Panc1 (cell line): Measurements from ENCODE around the gene PIM2. TPM values are rescaled to one million over a fixed set of nuclear protein-coding genes. Genes with fewer than 3 reads are reported as not detected.

ENCODE experiments used
- ATAC-seq: fragments of 200-7000 bp; cut with Tn5 transposase; 2 replicates; pipeline ENCODE4 v1.9.1; 2020; ENCODE audit warnings: mild to moderate bottlenecking, moderate library complexity
- BruUV-seq: library from RNA; stranded (reverse); fragments of 400-500 nt; replicated peaks from 2 replicates; lab custom pipeline; 2021; lab: Mats Ljungman, UMichigan
- CTCF ChIA-PET: fragments of 300-600 bp; sonication (Branson Sonifier 250); formaldehyde crosslinking; loops from one replicate; lab custom pipeline; 2022; ENCODE audit warnings: antibody characterized with exemption; lab: Charles Lee
- POLR2A ChIA-PET: fragments of 300-600 bp; sonication (Branson Sonifier 250); formaldehyde crosslinking; loops from one replicate; lab custom pipeline; 2022; ENCODE audit warnings: antibody characterized with exemption; lab: Charles Lee
- DNase-seq: peaks from one replicate; pipeline ENCODE4 v3.0.0-alpha.2; 2010; ENCODE audit warnings: low read depth, low spot score
- H3K27ac ChIP-seq: 2 replicates; pipeline ENCODE4 v1.5.1; 2011; ENCODE audit warnings: mild to moderate bottlenecking, low read length, inconsistent platforms
- H3K27me3 ChIP-seq: fragments of 200-500 bp; sonication (Bioruptor generic); 2 replicates; pipeline ENCODE4 v1.6.0; 2014; ENCODE audit warnings: low read length, inconsistent platforms; ENCODE audit not compliant: control insufficient read depth, insufficient read depth
- H3K36me3 ChIP-seq: fragments of 200-500 bp; sonication (Bioruptor generic); 2 replicates; pipeline ENCODE4 v1.5.1; 2014; ENCODE audit warnings: inconsistent platforms, mild to moderate bottlenecking, low read length, moderate library complexity; ENCODE audit not compliant: control insufficient read depth, insufficient read depth
- H3K4me1 ChIP-seq: 2 replicates; pipeline ENCODE4 v1.5.1; 2011; ENCODE audit warnings: inconsistent platforms, mild to moderate bottlenecking, low read length, moderate library complexity; ENCODE audit not compliant: control insufficient read depth, insufficient read depth
- H3K4me3 ChIP-seq, 2 experiments: 2 replicates each; pipeline ENCODE4 v1.5.1; 2011 to 2012; ENCODE audit warnings: low read depth in 2 of 2, low read length in 2 of 2, mild to moderate bottlenecking in 2 of 2, inconsistent platforms in 1 of 2, moderate library complexity in 1 of 2
- H3K9me3 ChIP-seq: fragments of 200-500 bp; sonication (Bioruptor generic); 2 replicates; pipeline ENCODE4 v1.5.1; 2014; ENCODE audit warnings: low read depth, mild to moderate bottlenecking, inconsistent platforms, low read length, moderate library complexity; ENCODE audit not compliant: control insufficient read depth, insufficient read depth
- CTCF ChIP-seq: fragments of 450-650 bp; IDR thresholded peaks from 2 replicates; pipeline ENCODE4 v1.5.1; 2017; ENCODE audit warnings: mild to moderate bottlenecking
- POLR2AphosphoS5 ChIP-seq: IDR thresholded peaks from 2 replicates; pipeline ENCODE4 v1.6.1; 2012; ENCODE audit warnings: mild to moderate bottlenecking, low read depth, low read length, moderate library complexity
- REST ChIP-seq, 2 experiments: IDR thresholded peaks; 2 replicates each; pipeline ENCODE4 v1.6.1; 2011 to 2012; ENCODE audit warnings: low read depth in 2 of 2, control low read depth in 1 of 2, low read length in 1 of 2, mild to moderate bottlenecking in 1 of 2, moderate library complexity in 1 of 2; ENCODE audit not compliant: insufficient read depth in 1 of 2
- SIN3A ChIP-seq: IDR thresholded peaks from 2 replicates; pipeline ENCODE4 v1.6.1; 2012; ENCODE audit warnings: low read depth, mild to moderate bottlenecking, low read length, moderate library complexity, borderline replicate concordance; ENCODE audit not compliant: insufficient read depth
- TCF7L2 ChIP-seq: IDR thresholded peaks from 2 replicates; pipeline ENCODE4 v1.6.1; 2011; ENCODE audit warnings: mild to moderate bottlenecking, low read depth, low read length, inconsistent platforms
- in situ Hi-C: cut with HindIII; loops from 2 replicates; pipeline ENCODE4 v1.10.0; 2016; ENCODE audit warnings: low sequenced_read_pairs, low pct_unique_long_range_greater_than_20kb
- intact Hi-C: fragments of 100-400 bp; cut with micrococcal nuclease; formaldehyde crosslinking; loops from one replicate; pipeline ENCODE4 v1.10.0; 2022; ENCODE audit not compliant: unreplicated experiment
- total RNA-seq: library from RNA; stranded (reverse); gene quantifications from one replicate; pipeline ENCODE4 v1.2.1, GENCODE V29; 2021; ENCODE audit not compliant: unreplicated experiment

The PIM2 gene
- total RNA-seq, 1 experiment from 2014 or later, result 52.6 TPM

DNA sequence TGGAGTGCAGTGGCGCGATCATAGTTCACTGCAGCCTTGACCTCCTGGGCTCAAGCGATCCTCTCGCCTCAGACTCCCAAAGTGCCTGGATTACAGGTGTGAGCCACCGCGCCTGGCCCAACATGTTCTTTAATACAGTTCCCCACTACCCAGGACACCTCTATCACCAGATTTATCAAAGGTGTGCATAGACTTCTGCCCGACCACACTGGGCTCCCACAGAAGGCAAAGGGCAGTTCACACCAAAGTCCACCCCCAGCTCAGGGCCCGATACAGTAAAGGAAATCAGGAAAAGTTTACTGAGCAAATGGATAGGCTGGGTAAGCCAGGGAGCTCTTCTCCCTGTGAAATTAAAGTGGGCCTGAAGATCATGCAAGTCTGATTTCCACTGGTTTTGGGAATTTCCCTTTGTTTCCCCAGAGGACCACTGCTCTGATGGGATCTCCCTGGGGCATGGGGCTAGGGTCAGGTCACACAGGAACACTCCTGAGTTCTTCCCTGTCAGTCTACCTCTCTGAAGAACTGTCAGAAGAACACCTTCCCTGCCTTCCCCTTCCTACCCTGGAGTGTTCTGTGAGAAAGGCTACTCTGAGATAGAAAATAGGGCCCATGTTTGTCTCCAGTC is 17.7 kb upstream of the PIM2 start:
- POLR2A ChIA-PET, result no interaction called here

GRCh38 chrX:48935301-48935670 is 16.5 kb upstream of the PIM2 start:
- no peak for ATAC-seq
- TF ChIP-seq CTCF (no peak), POLR2AphosphoS5 (no peak), REST (IDR thresholded peaks at IDR 0.05; ENCODE audit: insufficient read depth in 1 of 2, low read depth in 2 of 2, low read length in 1 of 2) (no peak), TCF7L2 (no peak), SIN3A (no peak)
- in situ Hi-C loops (no loop called here), intact Hi-C loops (no loop called here)
- no peak overlapping the region for H3K4me3 ChIP-seq
- no peaks in the 10 kb centered on the region for H3K9me3 ChIP-seq
- POLR2A ChIA-PET, result no interaction called here
- H3K36me3 ChIP-seq, result no peaks in the 10 kb centered on the region; the same call in 1 of the 2 replicates
- BruUV-seq, result no TSS peak
- CTCF ChIA-PET, result no interaction called here
- H3K27me3 ChIP-seq, result no peaks in the 10 kb centered on the region
- no peaks in the 10 kb centered on the region for H3K4me1 ChIP-seq
- no peak for DNase-seq
- H3K27ac ChIP-seq, result no peak overlapping the region

More for the DNA sequence above, 17.7 kb upstream of the PIM2 start:
- Histone ChIP-seq H3K9me3 (no peaks in the 10 kb centered on the region), H3K4me3 (no peak overlapping the region), H3K27me3 (no peaks in the 10 kb centered on the region), H3K36me3 (no peaks in the 10 kb centered on the region; the same call in 1 of the 2 replicates), H3K27ac (no peak overlapping the region), H3K4me1 (no peaks in the 10 kb centered on the region)
- BruUV-seq, result no TSS peak
- no peak for DNase-seq
- in situ Hi-C loops, result no loop called here
- TF ChIP-seq TCF7L2, result no peak
- CTCF ChIA-PET, result no interaction called here
- ATAC-seq, result no peak
- intact Hi-C loops, result no loop called here

GRCh38 chrX:48934581-48935300 is 15.9 kb upstream of the PIM2 start:
- no peaks in the 10 kb centered on the region for H3K27me3 ChIP-seq
- DNase-seq (no peak), ATAC-seq (no peak)
- in situ Hi-C loops, result no loop called here
- TF ChIP-seq TCF7L2 (no peak), CTCF (no peak), SIN3A (no peak), REST (IDR thresholded peaks at IDR 0.05; ENCODE audit: insufficient read depth in 1 of 2, low read depth in 2 of 2, low read length in 1 of 2) (no peak), POLR2AphosphoS5 (no peak)
- H3K36me3 ChIP-seq, result no peaks in the 10 kb centered on the region; the same call in 1 of the 2 replicates
- POLR2A ChIA-PET, result no interaction called here
- CTCF ChIA-PET, result no interaction called here
- H3K4me3 ChIP-seq, result no peak overlapping the region
- intact Hi-C loops, result no loop called here
- H3K9me3 ChIP-seq, result no peaks in the 10 kb centered on the region
- no TSS peak for BruUV-seq
- no peaks in the 10 kb centered on the region for H3K4me1 ChIP-seq
- H3K27ac ChIP-seq, result no peak overlapping the region
